ENCODE results near the gene CNTNAP5. TPM values are rescaled to one million over a fixed set of nuclear protein-coding genes. Genes with fewer than 3 reads are reported as not detected.

CNTNAP5 gene
- total RNA-seq, 2 experiments from 2014 or later = not detected

DNA sequence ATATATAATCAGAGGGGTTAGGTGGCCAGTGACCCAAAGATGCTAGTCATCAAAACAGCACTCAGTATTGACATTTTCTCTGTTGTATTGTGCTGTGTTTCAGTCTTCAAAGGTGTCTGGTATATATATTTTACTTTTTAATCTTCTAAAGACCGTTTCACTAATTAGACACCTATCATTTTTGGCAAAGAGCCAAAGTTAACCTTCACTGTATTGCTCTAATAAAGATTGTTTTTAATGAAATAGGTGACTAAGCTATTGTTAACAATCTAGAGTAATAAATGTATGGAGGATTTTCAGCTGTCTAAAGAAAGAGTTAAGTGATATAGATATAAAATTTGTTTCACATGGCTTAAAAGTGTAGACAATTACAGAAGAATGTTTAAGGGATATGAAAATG, 264.0 kb downstream of the CNTNAP5 start:
- Mint-ChIP-seq H3K4me3 (no peak overlapping the region), H3K27ac (no peak overlapping the region), H3K36me3 (ENCODE audit: low read depth) (no peaks in the 10 kb centered on the region), H3K4me1 (ENCODE audit: low read depth) (no peaks in the 10 kb centered on the region), H3K27me3 (no peaks in the 10 kb centered on the region), H3K9me3 (peaks cover 8% of the 10 kb centered on the region)
- ChIA-PET POLR2A (no interaction called here), CTCF (no interaction called here)
- Histone ChIP-seq H3K4me3 (ENCODE audit: low read length) (no peak overlapping the region), H3K27ac (ENCODE audit: low read depth in 1 of 2, low read length in 2 of 2) (no peak overlapping the region), H3K9me3 (ENCODE audit: control insufficient read depth in 1 of 2, insufficient read depth in 1 of 2, low read length in 2 of 2) (peaks cover 0 to 3% of the 10 kb centered on the region in 2 experiments), H3K27me3 (ENCODE audit: control insufficient read depth in 1 of 2, insufficient read depth in 2 of 2, low read length in 2 of 2) (no peaks in the 10 kb centered on the region), H3K4me1 (ENCODE audit: insufficient read depth, low read length) (no peaks in the 10 kb centered on the region), H3K36me3 (ENCODE audit: insufficient read depth, low read length) (no peaks in the 10 kb centered on the region)
- DNase-seq = no peak
- intact Hi-C loops (cut with DNase I, micrococcal nuclease) = no loop called here
- TF ChIP-seq, protein P1, sequence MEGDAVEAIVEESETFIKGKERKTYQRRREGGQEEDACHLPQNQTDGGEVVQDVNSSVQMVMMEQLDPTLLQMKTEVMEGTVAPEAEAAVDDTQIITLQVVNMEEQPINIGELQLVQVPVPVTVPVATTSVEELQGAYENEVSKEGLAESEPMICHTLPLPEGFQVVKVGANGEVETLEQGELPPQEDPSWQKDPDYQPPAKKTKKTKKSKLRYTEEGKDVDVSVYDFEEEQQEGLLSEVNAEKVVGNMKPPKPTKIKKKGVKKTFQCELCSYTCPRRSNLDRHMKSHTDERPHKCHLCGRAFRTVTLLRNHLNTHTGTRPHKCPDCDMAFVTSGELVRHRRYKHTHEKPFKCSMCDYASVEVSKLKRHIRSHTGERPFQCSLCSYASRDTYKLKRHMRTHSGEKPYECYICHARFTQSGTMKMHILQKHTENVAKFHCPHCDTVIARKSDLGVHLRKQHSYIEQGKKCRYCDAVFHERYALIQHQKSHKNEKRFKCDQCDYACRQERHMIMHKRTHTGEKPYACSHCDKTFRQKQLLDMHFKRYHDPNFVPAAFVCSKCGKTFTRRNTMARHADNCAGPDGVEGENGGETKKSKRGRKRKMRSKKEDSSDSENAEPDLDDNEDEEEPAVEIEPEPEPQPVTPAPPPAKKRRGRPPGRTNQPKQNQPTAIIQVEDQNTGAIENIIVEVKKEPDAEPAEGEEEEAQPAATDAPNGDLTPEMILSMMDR (IDR thresholded peaks at IDR 0.05) = no peak
- ATAC-seq (ENCODE audit: poor library complexity) = no peak

DNA sequence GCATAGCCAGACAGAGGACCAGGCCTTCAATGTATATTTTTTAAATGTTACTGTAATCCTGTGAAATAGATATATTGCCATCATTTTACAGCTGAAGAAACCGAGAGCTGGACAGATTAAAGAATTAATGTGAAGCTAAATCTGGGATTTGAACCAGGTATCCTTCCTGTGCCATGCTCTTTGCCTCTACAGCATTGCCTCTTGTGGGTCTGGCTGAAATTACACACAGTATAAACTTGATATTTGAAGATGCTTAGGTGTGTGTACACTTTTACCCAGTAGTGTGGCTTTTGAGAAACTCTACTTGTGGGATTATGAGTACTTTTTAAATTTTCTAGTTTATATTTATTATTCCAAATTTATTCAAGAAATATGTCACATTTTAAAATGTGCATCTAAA, 264.5 kb downstream of the CNTNAP5 start:
- POLR2A ChIA-PET = no interaction called here
- Histone ChIP-seq H3K27ac (ENCODE audit: low read depth in 1 of 2, low read length in 2 of 2) (no peak overlapping the region), H3K9me3 (ENCODE audit: control insufficient read depth in 1 of 2, insufficient read depth in 1 of 2, low read length in 2 of 2) (peaks cover 0 to 3% of the 10 kb centered on the region in 2 experiments), H3K27me3 (ENCODE audit: control insufficient read depth in 1 of 2, insufficient read depth in 2 of 2, low read length in 2 of 2) (no peaks in the 10 kb centered on the region), H3K36me3 (ENCODE audit: insufficient read depth, low read length) (no peaks in the 10 kb centered on the region), H3K4me3 (ENCODE audit: low read length) (no peak overlapping the region), H3K4me1 (ENCODE audit: insufficient read depth, low read length) (no peaks in the 10 kb centered on the region)
- intact Hi-C loops (cut with DNase I, micrococcal nuclease) = no loop called here
- no peaks in the 10 kb centered on the region for H3K36me3 Mint-ChIP-seq (ENCODE audit: low read depth)
- DNase-seq = no peak
- TF ChIP-seq, protein P1 (IDR thresholded peaks at IDR 0.05) = no peak
- no peaks in the 10 kb centered on the region for H3K4me1 Mint-ChIP-seq (ENCODE audit: low read depth)
- H3K27me3 Mint-ChIP-seq = no peaks in the 10 kb centered on the region
- ATAC-seq (ENCODE audit: poor library complexity) = no peak
- H3K4me3 Mint-ChIP-seq = no peak overlapping the region
- H3K27ac Mint-ChIP-seq = no peak overlapping the region
- CTCF ChIA-PET = no interaction called here
- peaks cover 8% of the 10 kb centered on the region for H3K9me3 Mint-ChIP-seq

DNA sequence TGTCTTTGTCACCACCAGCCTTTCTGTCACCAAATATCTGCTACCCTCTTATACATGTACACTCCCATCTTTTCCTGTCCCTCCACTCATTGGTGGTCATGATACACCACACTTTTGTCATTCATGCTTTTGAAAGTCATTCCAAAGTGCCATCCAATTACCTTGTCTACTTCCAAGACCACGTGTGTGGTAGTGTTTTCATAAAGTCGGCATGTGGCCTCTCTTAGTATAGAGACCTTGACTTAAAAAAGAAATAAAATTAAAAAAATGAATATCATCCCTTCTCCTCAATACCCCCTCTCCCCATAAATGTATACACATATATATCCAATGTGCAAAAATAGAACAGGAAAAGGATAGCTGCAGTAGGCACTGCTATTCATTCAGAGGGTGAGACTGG, 271.4 kb downstream of the CNTNAP5 start:
- POLR2A ChIA-PET = no interaction called here
- Mint-ChIP-seq H3K27me3 (no peaks in the 10 kb centered on the region), H3K4me3 (no peak overlapping the region), H3K4me1 (ENCODE audit: low read depth) (no peaks in the 10 kb centered on the region), H3K36me3 (ENCODE audit: low read depth) (no peaks in the 10 kb centered on the region), H3K9me3 (peaks cover 10% of the 10 kb centered on the region), H3K27ac (no peak overlapping the region)
- Histone ChIP-seq H3K4me1 (ENCODE audit: insufficient read depth, low read length) (no peaks in the 10 kb centered on the region), H3K9me3 (ENCODE audit: control insufficient read depth in 1 of 2, insufficient read depth in 1 of 2, low read length in 2 of 2) (peaks cover 0 to 4% of the 10 kb centered on the region in 2 experiments), H3K27ac (ENCODE audit: low read depth in 1 of 2, low read length in 2 of 2) (no peak overlapping the region), H3K27me3 (ENCODE audit: control insufficient read depth in 1 of 2, insufficient read depth in 2 of 2, low read length in 2 of 2) (no peaks in the 10 kb centered on the region), H3K36me3 (ENCODE audit: insufficient read depth, low read length) (no peaks in the 10 kb centered on the region), H3K4me3 (ENCODE audit: low read length) (no peak overlapping the region)
- CTCF ChIA-PET = no interaction called here
- DNase-seq (no peak), ATAC-seq (ENCODE audit: poor library complexity) (no peak)
- intact Hi-C loops (cut with DNase I, micrococcal nuclease) = no loop called here
- TF ChIP-seq, protein P1 (IDR thresholded peaks at IDR 0.05) = no peak
